GM19397 (cell line): ENCODE data around the gene YY1.

ENCODE experiments used
- ATAC-seq: cut with Tn5 transposase; IDR thresholded peaks from one replicate; pipeline ENCODE4 v1.9.1; 2021; ENCODE audit warnings: mild to moderate bottlenecking, moderate library complexity; ENCODE audit not compliant: unreplicated experiment

The YY1 gene

GRCh38 chr14:100330388-100330931 lies 91.5 kb downstream of the YY1 start:
- no peak for ATAC-seq

- no peak for ATAC-seq
These were observed 93.2 kb downstream of the YY1 start for GRCh38 chr14:100332071-100332639.
